GM23338 (cell line): ENCODE data around the gene INPP4A. TPM values are rescaled to one million over a fixed set of nuclear protein-coding genes. Genes with fewer than 3 reads are reported as not detected.

Experiments
- ATAC-seq: fragments of 200-7000 bp; cut with Tn5 transposase; 3 replicates; pipeline ENCODE4 v1.9.1; 2020
- DNase-seq: peaks from one replicate; pipeline ENCODE4 v3.0.0-alpha.2; 2015; ENCODE audit warnings: low spot score
- H2AFZ ChIP-seq: fragments of 200-600 bp; sonication (generic); 2 replicates; pipeline ENCODE4 v1.8.0; 2016; ENCODE audit warnings: antibody characterized with exemption, mild to moderate bottlenecking, moderate library complexity
- H3F3A ChIP-seq: fragments of 200-600 bp; sonication (generic); replicated peaks from 2 replicates; pipeline ENCODE4 v1.8.0; 2017; ENCODE audit warnings: antibody characterized with exemption, mixed run types, low read depth
- H3K27ac ChIP-seq: fragments of 200-600 bp; sonication (generic); 2 replicates; pipeline ENCODE4 v1.6.1; 2016; ENCODE audit warnings: low read depth
- H3K27me3 ChIP-seq: fragments of 200-600 bp; sonication (generic); 2 replicates; pipeline ENCODE4 v1.8.0; 2016; ENCODE audit warnings: mild to moderate bottlenecking, mixed run types, moderate library complexity; ENCODE audit not compliant: insufficient read depth
- H3K36me3 ChIP-seq: fragments of 200-600 bp; sonication (generic); 2 replicates; pipeline ENCODE4 v1.8.0; 2016; ENCODE audit warnings: mild to moderate bottlenecking; ENCODE audit not compliant: insufficient read depth
- H3K4me1 ChIP-seq: fragments of 200-600 bp; sonication (generic); 2 replicates; pipeline ENCODE4 v1.8.0; 2016; ENCODE audit warnings: mild to moderate bottlenecking, moderate library complexity; ENCODE audit not compliant: insufficient read depth
- H3K4me2 ChIP-seq: fragments of 200-600 bp; sonication (generic); 2 replicates; pipeline ENCODE4 v1.7.1; 2017; ENCODE audit warnings: mixed run types
- H3K4me3 ChIP-seq: fragments of 200-600 bp; sonication (generic); 2 replicates; pipeline ENCODE4 v1.6.1; 2016; ENCODE audit warnings: mixed run types
- H3K79me2 ChIP-seq: fragments of 200-600 bp; sonication (generic); replicated peaks from 2 replicates; pipeline ENCODE4 v1.8.0; 2017; ENCODE audit warnings: mild to moderate bottlenecking; ENCODE audit not compliant: insufficient read depth
- H3K9me2 ChIP-seq: fragments of 200-600 bp; sonication (generic); 2 replicates; pipeline ENCODE4 v1.8.0; 2017; ENCODE audit not compliant: insufficient read depth
- H4K20me1 ChIP-seq: fragments of 200-600 bp; sonication (generic); replicated peaks from 2 replicates; pipeline ENCODE4 v1.8.0; 2017; ENCODE audit warnings: mild to moderate bottlenecking; ENCODE audit not compliant: insufficient read depth
- H3K27ac Mint-ChIP-seq: 2 replicates; pipeline ENCODE4 v1.8.0; 2020; ENCODE audit warnings: inconsistent platforms, mild to moderate bottlenecking, moderate library complexity, mixed read lengths
- H3K27me3 Mint-ChIP-seq: 3 replicates; pipeline ENCODE4 v1.8.0; 2022; ENCODE audit warnings: low read depth, mild to moderate bottlenecking, moderate library complexity, mixed read lengths, inconsistent platforms; ENCODE audit not compliant: insufficient read depth, poor library complexity
- H3K36me3 Mint-ChIP-seq: 3 replicates; pipeline ENCODE4 v1.8.0; 2021; ENCODE audit warnings: low read depth, mild to moderate bottlenecking, inconsistent platforms, moderate library complexity, mixed read lengths
- H3K4me1 Mint-ChIP-seq: 3 replicates; pipeline ENCODE4 v1.8.0; 2020; ENCODE audit warnings: mild to moderate bottlenecking, inconsistent platforms, mixed read lengths
- H3K4me3 Mint-ChIP-seq: 3 replicates; pipeline ENCODE4 v1.8.0; 2021; ENCODE audit warnings: moderate library complexity, mild to moderate bottlenecking, inconsistent platforms, mixed read lengths
- H3K9me3 Mint-ChIP-seq: 3 replicates; pipeline ENCODE4 v1.8.0; 2020; ENCODE audit warnings: moderate library complexity, mild to moderate bottlenecking, inconsistent platforms, mixed read lengths
- CREB1 ChIP-seq: fragments of 250-450 bp; sonication (Bioruptor Pico); IDR thresholded peaks from 2 replicates; pipeline ENCODE4 v1.5.0; 2020; ENCODE audit warnings: low read depth, mild to moderate bottlenecking, moderate library complexity
- EZH2 ChIP-seq: fragments of 200-600 bp; sonication (generic); IDR thresholded peaks from one replicate; pipeline ENCODE4 v1.8.0; 2017; ENCODE audit warnings: antibody characterized with exemption, mild to moderate bottlenecking, low read depth; ENCODE audit not compliant: unreplicated experiment
- EZH2phosphoT487 ChIP-seq: fragments of 200-600 bp; sonication (generic); IDR thresholded peaks from one replicate; pipeline ENCODE4 v1.8.1; 2018; ENCODE audit warnings: antibody characterized with exemption; ENCODE audit not compliant: unreplicated experiment
- JUNB ChIP-seq: IDR thresholded peaks from one replicate; pipeline ENCODE4 v1.6.1; 2016; ENCODE audit warnings: antibody characterized with exemption; ENCODE audit not compliant: unreplicated experiment
- NANOG ChIP-seq: IDR thresholded peaks from 2 replicates; pipeline ENCODE4 v1.6.1; 2016; ENCODE audit warnings: antibody characterized with exemption, borderline replicate concordance
- POLR2AphosphoS5 ChIP-seq: IDR thresholded peaks from 2 replicates; pipeline ENCODE4 v1.6.1; 2016; ENCODE audit warnings: antibody characterized with exemption, low read depth
- STAT1 ChIP-seq: IDR thresholded peaks from one replicate; pipeline ENCODE4 v1.6.1; 2016; ENCODE audit warnings: antibody characterized with exemption; ENCODE audit not compliant: unreplicated experiment
- ZNF114 ChIP-seq: fragments of 250-450 bp; sonication (Bioruptor Pico); IDR thresholded peaks from 2 replicates; pipeline ENCODE4 v1.5.0; 2020; ENCODE audit warnings: mild to moderate bottlenecking, moderate library complexity
- ZNF331 ChIP-seq: fragments of 250-450 bp; sonication (Bioruptor Pico); IDR thresholded peaks from 2 replicates; pipeline ENCODE4 v1.5.0; 2020; ENCODE audit warnings: low read depth, mild to moderate bottlenecking, moderate library complexity
- polyA plus RNA-seq: library from polyadenylated mRNA; unstranded; fragments of >200 nt; fragmentation: Nextera tagmentation; extraction: Ambion mirVana; gene quantifications from 2 replicates; pipeline ENCODE4 v1.2.1, GENCODE V29; 2016
- total RNA-seq: library from RNA; depleted of rRNA; stranded (reverse); fragments of >200 nt; shearing (Covaris generic); gene quantifications from 2 replicates; pipeline ENCODE4 v1.2.3, GENCODE V29; 2014
- TF ChIP-seq, protein P1 (sequence below), 2 experiments: fragments of 200-600 bp in 1 of 2; sonication (generic) in 1 of 2; conservative IDR thresholded peaks; 2 replicates each; pipeline versions ENCODE4 v1.5.1 to v1.6.1; 2016 to 2017; ENCODE audit warnings: antibody characterized with exemption in 2 of 2, low read depth in 2 of 2, mild to moderate bottlenecking in 2 of 2, moderate library complexity in 1 of 2
- TF ChIP-seq, protein P2 (sequence below): IDR thresholded peaks from 2 replicates; pipeline ENCODE4 v1.6.1; 2016; ENCODE audit warnings: antibody characterized with exemption

The INPP4A gene
- total and polyA plus RNA-seq, 2 experiments from 2014 or later = 8.5 to 36.9 TPM

DNA sequence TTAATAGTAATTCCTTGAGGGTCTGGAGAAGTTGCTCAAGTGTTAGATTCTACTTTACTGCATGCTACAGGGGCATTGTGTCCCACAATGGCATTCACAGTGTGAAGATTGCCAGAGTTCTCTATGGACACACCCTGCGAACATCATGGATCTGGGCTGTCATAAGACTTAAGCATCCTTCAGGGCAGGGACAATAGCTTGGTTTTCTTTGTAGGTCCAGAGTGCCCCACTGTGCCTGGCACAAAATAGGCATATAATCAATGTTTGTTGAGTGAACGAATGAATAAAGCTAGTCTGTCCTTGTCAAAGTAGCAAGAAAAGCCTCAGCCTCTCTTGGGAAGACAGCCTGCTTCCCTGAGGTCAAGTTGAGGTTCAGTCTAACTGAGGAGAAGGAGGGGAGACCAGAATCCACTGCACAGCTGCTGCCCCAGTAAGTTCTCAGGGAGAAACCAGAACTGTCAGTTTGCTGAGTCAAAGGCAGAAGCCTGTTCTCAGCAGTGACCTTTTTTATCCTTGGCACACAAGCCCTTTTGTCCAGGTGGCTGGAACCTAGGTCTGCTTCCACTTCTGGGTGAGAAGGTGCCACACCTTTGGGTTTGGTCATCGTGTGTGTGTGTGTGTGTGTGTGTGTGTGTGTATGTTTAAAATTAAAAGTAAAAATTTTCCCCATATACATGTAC lies 15.0 kb downstream of the INPP4A start:
- H3K27me3 Mint-ChIP-seq = peaks cover 9% of the 10 kb centered on the region
- H3F3A ChIP-seq = no peaks in the 10 kb centered on the region
- no peak overlapping the region for H3K4me3 ChIP-seq
- no peaks in the 10 kb centered on the region for H3K9me3 Mint-ChIP-seq
- H3K27me3 ChIP-seq = no peaks in the 10 kb centered on the region
- peaks cover 58% of the 10 kb centered on the region for H3K4me1 Mint-ChIP-seq
- H3K36me3 Mint-ChIP-seq = peaks cover 8% of the 10 kb centered on the region; the same call in 2 of the 3 replicates
- H3K27ac Mint-ChIP-seq = peak overlapping the region; percentile 59; the same call in 1 of the 2 replicates
- no peak overlapping the region for H3K4me3 Mint-ChIP-seq
- ATAC-seq (no peak), DNase-seq (no peak)
- H3K79me2 ChIP-seq = peaks cover 94% of the 10 kb centered on the region
- H4K20me1 ChIP-seq = peaks cover 36% of the 10 kb centered on the region
- H3K27ac ChIP-seq = no peak overlapping the region
- H3K36me3 ChIP-seq = peaks cover 3% of the 10 kb centered on the region; the same call in 1 of the 2 replicates
- no peak for TF ChIP-seq ZNF331 (CRISPR knock-in tag)
- TF ChIP-seq, protein P1, sequence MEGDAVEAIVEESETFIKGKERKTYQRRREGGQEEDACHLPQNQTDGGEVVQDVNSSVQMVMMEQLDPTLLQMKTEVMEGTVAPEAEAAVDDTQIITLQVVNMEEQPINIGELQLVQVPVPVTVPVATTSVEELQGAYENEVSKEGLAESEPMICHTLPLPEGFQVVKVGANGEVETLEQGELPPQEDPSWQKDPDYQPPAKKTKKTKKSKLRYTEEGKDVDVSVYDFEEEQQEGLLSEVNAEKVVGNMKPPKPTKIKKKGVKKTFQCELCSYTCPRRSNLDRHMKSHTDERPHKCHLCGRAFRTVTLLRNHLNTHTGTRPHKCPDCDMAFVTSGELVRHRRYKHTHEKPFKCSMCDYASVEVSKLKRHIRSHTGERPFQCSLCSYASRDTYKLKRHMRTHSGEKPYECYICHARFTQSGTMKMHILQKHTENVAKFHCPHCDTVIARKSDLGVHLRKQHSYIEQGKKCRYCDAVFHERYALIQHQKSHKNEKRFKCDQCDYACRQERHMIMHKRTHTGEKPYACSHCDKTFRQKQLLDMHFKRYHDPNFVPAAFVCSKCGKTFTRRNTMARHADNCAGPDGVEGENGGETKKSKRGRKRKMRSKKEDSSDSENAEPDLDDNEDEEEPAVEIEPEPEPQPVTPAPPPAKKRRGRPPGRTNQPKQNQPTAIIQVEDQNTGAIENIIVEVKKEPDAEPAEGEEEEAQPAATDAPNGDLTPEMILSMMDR (conservative IDR thresholded peaks at IDR 0.05; ENCODE audit: low read depth in 2 of 2) = no peak
- no peak for TF ChIP-seq EZH2
- TF ChIP-seq, protein P2, sequence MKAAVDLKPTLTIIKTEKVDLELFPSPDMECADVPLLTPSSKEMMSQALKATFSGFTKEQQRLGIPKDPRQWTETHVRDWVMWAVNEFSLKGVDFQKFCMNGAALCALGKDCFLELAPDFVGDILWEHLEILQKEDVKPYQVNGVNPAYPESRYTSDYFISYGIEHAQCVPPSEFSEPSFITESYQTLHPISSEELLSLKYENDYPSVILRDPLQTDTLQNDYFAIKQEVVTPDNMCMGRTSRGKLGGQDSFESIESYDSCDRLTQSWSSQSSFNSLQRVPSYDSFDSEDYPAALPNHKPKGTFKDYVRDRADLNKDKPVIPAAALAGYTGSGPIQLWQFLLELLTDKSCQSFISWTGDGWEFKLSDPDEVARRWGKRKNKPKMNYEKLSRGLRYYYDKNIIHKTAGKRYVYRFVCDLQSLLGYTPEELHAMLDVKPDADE = no peak
- TF ChIP-seq ZNF114 (CRISPR knock-in tag) = no peak
- TF ChIP-seq JUNB = no peak
- no peak for TF ChIP-seq NANOG
- no peak for TF ChIP-seq POLR2AphosphoS5
- no peak for TF ChIP-seq EZH2phosphoT487
- H3K4me2 ChIP-seq = no peak overlapping the region
- no peaks in the 10 kb centered on the region for H3K9me2 ChIP-seq
- no peak overlapping the region for H2AFZ ChIP-seq
- H3K4me1 ChIP-seq = peaks cover 36% of the 10 kb centered on the region

DNA sequence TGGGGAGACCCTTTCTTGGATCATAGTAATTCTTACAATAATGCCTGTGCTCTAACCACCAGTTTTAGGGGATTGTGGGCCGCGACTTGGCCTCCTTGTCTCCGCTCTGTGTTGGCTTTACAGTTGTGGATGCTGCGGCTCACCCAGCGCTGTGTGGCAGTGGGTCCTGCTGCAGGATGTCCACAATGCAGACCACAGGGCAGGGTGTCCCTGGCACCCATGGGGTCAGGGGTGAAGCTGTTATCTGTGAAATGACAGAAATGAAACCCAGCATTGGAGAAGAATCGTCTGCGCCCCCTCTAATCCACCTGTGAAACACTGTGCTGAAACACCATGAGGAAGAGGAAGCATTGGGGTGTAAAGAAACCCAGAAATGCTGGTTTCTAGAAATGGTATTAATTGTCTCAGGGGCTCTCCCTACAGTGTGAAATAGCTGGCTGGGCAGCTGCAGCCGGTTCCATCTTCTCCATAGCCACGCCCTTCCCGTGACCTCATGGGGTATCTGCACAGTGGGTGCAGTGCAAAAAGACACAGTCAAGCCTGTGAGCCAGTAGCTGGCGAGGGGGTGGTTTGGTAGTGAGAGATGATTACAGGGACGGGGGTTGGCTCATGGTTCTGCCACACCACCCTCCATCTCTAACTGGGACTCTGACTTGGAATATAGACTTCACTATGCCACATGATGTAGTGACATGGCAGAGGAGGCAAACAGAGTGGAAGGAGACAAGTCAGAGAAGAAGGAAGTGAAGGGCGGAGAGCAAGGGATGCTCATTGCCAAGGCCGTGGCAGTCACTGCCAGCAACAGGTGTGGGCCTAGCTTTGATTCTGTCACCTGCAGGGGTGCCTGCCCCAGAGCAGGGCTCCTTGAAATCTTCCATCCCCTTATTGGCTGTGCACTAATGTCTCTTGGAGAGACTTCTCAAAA lies 16.2 kb downstream of the INPP4A start:
- no peak overlapping the region for H3K4me3 Mint-ChIP-seq
- H3K27ac ChIP-seq = no peak overlapping the region
- peaks cover 33% of the 10 kb centered on the region for H3K4me1 ChIP-seq
- ATAC-seq (no peak), DNase-seq (no peak)
- peaks cover 2% of the 10 kb centered on the region; the same call in 1 of the 2 replicates for H3K36me3 ChIP-seq
- H3K4me3 ChIP-seq = no peak overlapping the region
- no peaks in the 10 kb centered on the region for H3K27me3 ChIP-seq
- no peaks in the 10 kb centered on the region for H3F3A ChIP-seq
- H3K36me3 Mint-ChIP-seq = peaks cover 6% of the 10 kb centered on the region; the same call in 2 of the 3 replicates
- no peak overlapping the region for H3K27ac Mint-ChIP-seq
- H3K9me2 ChIP-seq = no peaks in the 10 kb centered on the region
- peaks cover 59% of the 10 kb centered on the region for H3K4me1 Mint-ChIP-seq
- no peak overlapping the region for H2AFZ ChIP-seq
- peaks cover 9% of the 10 kb centered on the region for H3K27me3 Mint-ChIP-seq
- peaks cover 24% of the 10 kb centered on the region for H4K20me1 ChIP-seq
- H3K4me2 ChIP-seq = no peak overlapping the region
- H3K9me3 Mint-ChIP-seq = no peaks in the 10 kb centered on the region
- TF ChIP-seq JUNB (no peak), EZH2phosphoT487 (no peak), STAT1 (no peak), EZH2 (no peak), ZNF331 (CRISPR knock-in tag) (no peak), CREB1 (CRISPR knock-in tag) (no peak), ZNF114 (CRISPR knock-in tag) (no peak), POLR2AphosphoS5 (no peak), NANOG (no peak)
- TF ChIP-seq, protein P1 (conservative IDR thresholded peaks at IDR 0.05; ENCODE audit: low read depth in 2 of 2) = no peak
- TF ChIP-seq, protein P2 = no peak
- H3K79me2 ChIP-seq = peaks cover 94% of the 10 kb centered on the region
